ENCODE measurements around the gene FAM240A. TPM values are rescaled to one million over a fixed set of nuclear protein-coding genes. Genes with fewer than 3 reads are reported as not detected.
"Not testable (repeated sequence)": the region's sequence is repeated elsewhere in the genome, so short reads cannot be mapped to it uniquely, and the experiment has no call there.

FAM240A gene
- total RNA-seq, 1 donor from 2014 or later, result not detected

DNA sequence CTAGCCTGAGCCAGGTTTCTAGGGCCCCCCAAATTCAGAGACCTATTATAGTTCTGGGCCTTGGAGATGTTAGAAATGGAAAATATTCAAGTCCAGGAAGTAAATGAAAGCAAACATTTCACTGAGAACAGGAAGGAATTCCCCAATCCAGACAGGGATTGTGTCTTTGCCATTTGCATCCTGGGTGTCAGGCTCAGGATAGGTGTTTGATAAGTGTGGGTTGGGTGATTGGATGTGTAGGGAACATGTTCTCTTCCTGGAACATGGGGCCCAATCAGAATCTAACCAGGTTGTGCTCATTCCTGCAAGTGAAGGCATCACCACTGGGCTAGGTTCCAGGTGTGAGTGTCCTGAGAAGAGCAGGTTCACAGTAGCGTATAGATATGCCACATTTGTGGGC is 31.6 kb upstream of the FAM240A start:
- Mint-ChIP-seq H3K27me3 (peaks cover 43% of the 10 kb centered on the region), H3K9me3 (ENCODE audit: low read depth) (no peaks in the 10 kb centered on the region), H3K4me1 (ENCODE audit: low read depth) (peaks cover 37% of the 10 kb centered on the region), H3K27ac (no peak overlapping the region), H3K4me3 (ENCODE audit: low read depth) (no peak overlapping the region), H3K36me3 (ENCODE audit: insufficient read depth) (no peaks in the 10 kb centered on the region)
- TF ChIP-seq, protein P1, sequence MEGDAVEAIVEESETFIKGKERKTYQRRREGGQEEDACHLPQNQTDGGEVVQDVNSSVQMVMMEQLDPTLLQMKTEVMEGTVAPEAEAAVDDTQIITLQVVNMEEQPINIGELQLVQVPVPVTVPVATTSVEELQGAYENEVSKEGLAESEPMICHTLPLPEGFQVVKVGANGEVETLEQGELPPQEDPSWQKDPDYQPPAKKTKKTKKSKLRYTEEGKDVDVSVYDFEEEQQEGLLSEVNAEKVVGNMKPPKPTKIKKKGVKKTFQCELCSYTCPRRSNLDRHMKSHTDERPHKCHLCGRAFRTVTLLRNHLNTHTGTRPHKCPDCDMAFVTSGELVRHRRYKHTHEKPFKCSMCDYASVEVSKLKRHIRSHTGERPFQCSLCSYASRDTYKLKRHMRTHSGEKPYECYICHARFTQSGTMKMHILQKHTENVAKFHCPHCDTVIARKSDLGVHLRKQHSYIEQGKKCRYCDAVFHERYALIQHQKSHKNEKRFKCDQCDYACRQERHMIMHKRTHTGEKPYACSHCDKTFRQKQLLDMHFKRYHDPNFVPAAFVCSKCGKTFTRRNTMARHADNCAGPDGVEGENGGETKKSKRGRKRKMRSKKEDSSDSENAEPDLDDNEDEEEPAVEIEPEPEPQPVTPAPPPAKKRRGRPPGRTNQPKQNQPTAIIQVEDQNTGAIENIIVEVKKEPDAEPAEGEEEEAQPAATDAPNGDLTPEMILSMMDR (IDR thresholded peaks at IDR 0.05; ENCODE audit: unreplicated experiment), result no peak
- DNase-seq (ENCODE audit: low spot score, unreplicated experiment), result no peak

DNA sequence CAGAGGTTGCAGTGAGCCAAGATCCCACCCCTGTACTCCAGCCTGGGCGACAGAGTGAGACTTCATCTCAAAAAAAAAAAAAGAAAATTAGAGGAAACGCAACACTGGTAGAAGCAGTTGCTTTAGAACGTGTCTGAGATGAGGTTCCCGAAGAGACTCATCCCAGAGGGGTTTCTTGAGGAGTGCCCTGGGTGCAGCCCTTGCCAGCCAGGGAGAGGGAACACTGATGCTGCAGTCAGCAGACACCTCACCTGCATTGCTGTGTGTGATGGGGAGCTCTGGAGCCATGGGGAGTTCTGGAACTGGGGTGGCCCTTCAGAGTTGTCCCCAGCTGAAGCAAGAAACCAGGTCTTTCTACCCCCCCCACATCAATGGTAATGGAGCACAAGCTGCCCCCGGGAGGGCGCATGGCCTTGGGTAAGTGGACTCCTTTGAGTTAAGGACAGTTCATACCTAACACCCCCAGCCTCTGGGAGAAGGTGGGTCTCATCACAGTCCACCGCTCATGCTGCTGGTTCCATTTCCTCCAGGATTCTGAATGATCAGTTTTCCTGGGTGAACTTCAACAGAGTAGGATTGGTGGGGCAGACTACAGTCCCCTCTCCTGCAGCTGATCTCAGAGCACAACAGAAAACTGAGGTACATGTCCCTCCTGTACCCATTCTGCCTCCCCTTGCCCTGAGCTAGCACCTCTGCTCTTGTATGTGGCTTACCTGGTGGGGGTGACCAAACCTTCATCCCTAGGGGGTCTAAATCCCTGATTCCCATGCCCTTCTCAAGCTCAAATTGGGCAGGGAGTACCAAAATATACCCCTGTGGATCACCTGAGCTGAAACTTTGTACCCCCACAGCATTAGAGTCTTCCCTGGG is 27.5 kb upstream of the FAM240A start:
- H3K4me1 Mint-ChIP-seq (ENCODE audit: low read depth), result peaks cover 25% of the 10 kb centered on the region
- DNase-seq (ENCODE audit: low spot score, unreplicated experiment), result no peak
- TF ChIP-seq, protein P1 (IDR thresholded peaks at IDR 0.05; ENCODE audit: unreplicated experiment), result no peak
- no peak overlapping the region for H3K4me3 Mint-ChIP-seq (ENCODE audit: low read depth)
- no peak overlapping the region for H3K27ac Mint-ChIP-seq
- peaks cover 9% of the 10 kb centered on the region for H3K9me3 Mint-ChIP-seq (ENCODE audit: low read depth)
- H3K27me3 Mint-ChIP-seq, result peaks cover 9% of the 10 kb centered on the region
- H3K36me3 Mint-ChIP-seq (ENCODE audit: insufficient read depth), result no peaks in the 10 kb centered on the region

DNA sequence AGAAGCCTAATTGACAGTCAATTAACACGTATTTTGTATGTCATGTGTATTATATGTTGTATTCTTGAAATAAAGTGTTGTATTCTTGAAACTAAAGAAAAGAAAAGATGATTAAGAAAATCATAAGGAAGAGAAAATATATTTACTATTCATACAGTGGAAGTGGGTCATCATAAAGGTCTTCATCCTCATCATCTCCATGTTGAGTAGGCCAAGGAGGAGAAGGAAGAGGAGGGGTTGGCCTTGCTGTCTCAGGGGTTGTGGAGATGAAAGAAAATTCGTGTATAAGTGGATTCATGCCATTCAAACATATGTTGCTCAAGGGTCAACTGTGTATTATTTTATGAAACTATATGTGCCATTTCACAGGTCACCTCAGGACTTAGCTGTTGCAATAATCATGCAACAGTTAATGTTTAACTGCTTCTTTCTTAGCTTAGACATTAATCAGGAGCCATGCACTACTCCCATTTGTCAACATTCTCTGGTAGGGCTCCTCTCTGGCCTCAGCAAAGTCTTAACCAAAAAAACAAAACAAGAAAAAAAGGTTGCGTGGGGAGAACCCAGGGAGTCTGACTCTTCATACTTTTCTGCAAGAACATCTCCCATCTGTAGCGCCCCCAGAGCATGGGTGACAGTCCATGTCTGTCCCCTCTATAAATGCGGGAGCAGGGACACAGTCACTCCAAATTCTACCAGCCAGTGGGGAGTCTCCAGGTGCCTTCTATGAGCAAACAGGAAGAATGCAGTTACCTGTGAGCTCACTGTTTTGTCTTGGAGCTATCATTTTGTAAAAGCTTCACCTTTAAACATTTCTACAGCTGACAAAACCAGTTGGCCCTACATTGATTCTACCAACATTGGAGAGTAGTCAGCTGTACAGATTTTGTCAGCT is 26.3 kb upstream of the FAM240A start:
- Mint-ChIP-seq H3K27ac (peak overlapping the region; percentile 41), H3K4me3 (ENCODE audit: low read depth) (no peak overlapping the region)

DNA sequence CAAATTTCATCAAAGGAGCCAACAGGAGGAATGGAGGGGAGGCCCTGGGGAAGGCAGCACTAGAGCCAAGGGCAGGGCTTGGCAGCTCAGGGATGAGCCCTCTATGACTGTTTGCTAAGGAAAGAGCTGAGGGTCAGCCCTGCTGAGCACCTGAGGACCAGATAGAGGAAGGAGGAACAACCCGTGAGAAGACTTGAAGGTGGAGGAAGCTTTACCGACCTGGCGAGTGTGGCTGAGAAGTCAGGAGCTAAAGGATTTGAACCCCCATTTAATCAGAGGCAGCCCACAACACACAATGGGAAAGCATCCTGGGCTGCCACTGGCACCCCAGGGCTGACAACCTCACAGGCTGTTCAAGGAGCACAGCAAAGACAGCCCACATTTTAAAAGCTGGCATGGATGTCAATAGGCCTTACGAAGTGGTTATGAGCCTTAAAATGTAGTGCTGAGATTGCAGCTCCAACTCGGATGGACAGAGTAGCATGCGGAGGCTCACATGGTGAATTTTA is 25.5 kb upstream of the FAM240A start:
- TF ChIP-seq, protein P1 (IDR thresholded peaks at IDR 0.05; ENCODE audit: unreplicated experiment), result no peak
- Mint-ChIP-seq H3K27ac (peak overlapping the region; percentile 41), H3K9me3 (ENCODE audit: low read depth) (peaks cover 19% of the 10 kb centered on the region), H3K27me3 (no peaks in the 10 kb centered on the region), H3K4me1 (ENCODE audit: low read depth) (peaks cover 19% of the 10 kb centered on the region), H3K36me3 (ENCODE audit: insufficient read depth) (peaks cover 2% of the 10 kb centered on the region), H3K4me3 (ENCODE audit: low read depth) (no peak overlapping the region)
- DNase-seq (ENCODE audit: low spot score, unreplicated experiment), result no peak

More for the DNA sequence above, 26.3 kb upstream of the FAM240A start:
- DNase-seq (ENCODE audit: low spot score, unreplicated experiment), result no peak
- H3K9me3 Mint-ChIP-seq (ENCODE audit: low read depth), result peaks cover 13% of the 10 kb centered on the region
- TF ChIP-seq, protein P1 (IDR thresholded peaks at IDR 0.05; ENCODE audit: unreplicated experiment), result no peak
- no peaks in the 10 kb centered on the region for H3K36me3 Mint-ChIP-seq (ENCODE audit: insufficient read depth)
- H3K4me1 Mint-ChIP-seq (ENCODE audit: low read depth), result peaks cover 19% of the 10 kb centered on the region
- no peaks in the 10 kb centered on the region for H3K27me3 Mint-ChIP-seq

DNA sequence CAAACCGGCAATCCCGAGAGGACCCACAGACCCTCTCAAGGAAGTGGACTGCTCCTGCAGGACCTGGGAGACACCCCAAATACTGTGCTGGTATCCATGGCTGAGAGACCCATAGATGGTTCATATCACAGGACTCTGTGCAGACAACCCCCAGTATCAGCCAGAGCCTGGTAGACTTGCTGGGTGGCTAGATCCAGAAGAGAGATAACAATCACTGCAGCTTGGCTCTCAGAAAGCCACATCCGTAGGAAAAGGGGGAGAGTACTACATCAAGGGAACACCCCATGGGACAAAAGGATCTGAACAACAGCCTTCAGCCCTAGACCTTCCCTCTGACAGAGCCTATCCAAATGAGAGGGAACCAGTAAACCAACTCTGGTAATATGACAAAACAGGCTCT is 25.1 kb upstream of the FAM240A start:
- H3K4me3 Mint-ChIP-seq (ENCODE audit: low read depth); H3K27ac Mint-ChIP-seq; H3K36me3 Mint-ChIP-seq (ENCODE audit: insufficient read depth); H3K27me3 Mint-ChIP-seq; DNase-seq (ENCODE audit: low spot score, unreplicated experiment): not testable (repeated sequence)
- peaks cover 19% of the 10 kb centered on the region for H3K4me1 Mint-ChIP-seq (ENCODE audit: low read depth)
- H3K9me3 Mint-ChIP-seq (ENCODE audit: low read depth), result peaks cover 24% of the 10 kb centered on the region
